Anterior cingulate cortex (tissue), 58 donors: Measurements from ENCODE around the gene AKAP10.
"Not testable (repeated sequence)": the region's sequence is repeated elsewhere in the genome, so short reads cannot be mapped to it uniquely, and the experiment has no call there.

Experiments used
- DNase-seq, 58 donors: peaks; one replicate each; lab custom pipeline; 2025; lab: John Stamatoyannopoulos, UW

AKAP10 gene

GRCh38 chr17:19874256-19874655 lies 103.4 kb downstream of the AKAP10 start:
- no peak for DNase-seq

GRCh38 chr17:19873346-19873745 lies 104.3 kb downstream of the AKAP10 start:
- DNase-seq: no peak

- DNase-seq: peak in 12 of 58 donors; percentile 32 to 73 (median 68)
These were observed 109.6 kb downstream of the AKAP10 start for GRCh38 chr17:19868079-19868395.

- DNase-seq: peak in 51 of 58 donors; percentile 16 to 75 (median 60)
These were observed 110.1 kb downstream of the AKAP10 start, which contains the start of gene ULK2 for GRCh38 chr17:19867329-19868078. TSS of gene ULK2 (minus strand) at chr17:19867936. CDS start at chr17:19867417, 519 bp downstream.

- DNase-seq: peak in 48 of 58 donors; percentile 24 to 73 (median 54)
These were observed 110.6 kb downstream of the AKAP10 start for GRCh38 chr17:19867079-19867328.

GRCh38 chr17:19865021-19865420 lies 112.6 kb downstream of the AKAP10 start:
- no peak for DNase-seq

GRCh38 chr17:19860647-19861177 lies 116.9 kb downstream of the AKAP10 start:
- not testable (repeated sequence) for DNase-seq

- DNase-seq: no peak
These were observed 120.0 kb downstream of the AKAP10 start for GRCh38 chr17:19857640-19858039.
